Activated CD4-positive, alpha-beta memory T cell treated with anti-CD3 and anti-CD28 coated beads for 36 hours (primary cell): ENCODE measurements around the gene H3-3A. TPM values are rescaled to one million over a fixed set of nuclear protein-coding genes. Genes with fewer than 3 reads are reported as not detected.
"Not testable (repeated sequence)": the region's sequence is repeated elsewhere in the genome, so short reads cannot be mapped to it uniquely, and the experiment has no call there.

ENCODE experiments used
- CTCF ChIA-PET: fragments of 350-600 bp; sonication (Branson Sonifier 250); formaldehyde crosslinking; loops from one replicate; lab custom pipeline; 2021; ENCODE audit warnings: antibody characterized with exemption, inconsistent platforms; lab: Charles Lee
- POLR2A ChIA-PET: fragments of 350-600 bp; sonication (Branson Sonifier 250); formaldehyde crosslinking; loops from one replicate; lab custom pipeline; 2021; ENCODE audit warnings: antibody characterized with exemption; lab: Charles Lee
- DNase-seq: peaks from one replicate; pipeline ENCODE4 v3.0.0-alpha.2; 2020
- H3K27ac Mint-ChIP-seq: one replicate; pipeline ENCODE4 v1.8.0; 2021; ENCODE audit warnings: mixed read lengths
- H3K27me3 Mint-ChIP-seq: one replicate; pipeline ENCODE4 v1.8.0; 2021; ENCODE audit warnings: mixed read lengths
- H3K36me3 Mint-ChIP-seq: one replicate; pipeline ENCODE4 v1.8.0; 2021; ENCODE audit warnings: mixed read lengths
- H3K4me1 Mint-ChIP-seq: one replicate; pipeline ENCODE4 v1.8.0; 2021; ENCODE audit warnings: low read depth, mixed read lengths
- H3K4me3 Mint-ChIP-seq: one replicate; pipeline ENCODE4 v1.8.0; 2021; ENCODE audit warnings: mild to moderate bottlenecking, mixed read lengths
- H3K9me3 Mint-ChIP-seq: one replicate; pipeline ENCODE4 v1.8.0; 2021; ENCODE audit warnings: mixed read lengths
- intact Hi-C: fragments of 100-400 bp; cut with micrococcal nuclease; formaldehyde crosslinking; loops from one replicate; pipeline ENCODE4 v1.15.1; 2023
- total RNA-seq, 2 experiments: library from RNA; stranded (reverse); gene quantifications; one replicate each; pipeline ENCODE4 v1.2.3, GENCODE V29; 2021

Gene H3-3A
- total RNA-seq, 2 experiments from 2014 or later = 317 to 320 TPM

DNA sequence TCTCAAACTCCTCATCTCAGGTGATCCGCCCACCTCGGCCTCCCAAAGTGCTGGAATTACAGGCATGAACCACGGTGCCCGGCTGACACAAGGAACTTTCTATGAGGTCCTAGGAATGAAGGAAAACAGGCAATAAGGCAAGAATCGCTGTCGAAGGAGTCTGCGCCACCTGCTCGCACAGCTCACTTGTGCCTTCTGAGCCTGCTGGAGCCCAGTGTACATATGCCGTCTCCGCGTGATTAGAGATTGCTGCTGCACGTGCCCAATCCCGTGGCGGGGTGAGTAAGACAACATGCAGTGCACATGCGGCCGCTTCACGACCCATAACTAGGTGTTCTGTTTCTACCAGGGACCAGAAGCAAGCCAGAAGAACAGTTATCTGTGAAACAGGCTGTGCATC, 24.3 kb downstream of the H3-3A start:
- Mint-ChIP-seq H3K9me3 (no peaks in the 10 kb centered on the region), H3K4me1 (peaks cover 8% of the 10 kb centered on the region), H3K36me3 (no peaks in the 10 kb centered on the region), H3K27me3 (no peaks in the 10 kb centered on the region), H3K27ac (no peak overlapping the region), H3K4me3 (no peak overlapping the region)
- intact Hi-C loops = no loop called here
- POLR2A ChIA-PET = no interaction called here
- CTCF ChIA-PET = no interaction called here
- DNase-seq = no peak

DNA sequence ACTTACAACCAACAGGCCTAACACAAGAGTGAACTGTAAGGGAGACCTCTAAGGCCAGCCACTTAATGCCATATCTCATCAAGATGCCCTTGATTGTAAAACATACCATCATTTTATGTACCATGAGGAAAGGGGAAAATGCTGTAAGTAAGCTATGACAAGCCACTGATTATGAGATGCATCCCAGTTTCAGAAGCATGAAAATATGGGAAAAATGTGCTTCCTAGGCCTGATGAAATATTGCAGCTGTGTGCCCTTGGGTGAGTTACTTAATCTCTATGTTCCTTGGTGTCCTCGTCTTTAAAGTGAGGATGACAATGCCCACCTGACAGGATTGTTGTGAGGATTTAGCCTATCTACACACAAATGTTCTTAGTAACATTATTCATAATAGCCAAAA, 28.9 kb downstream of the H3-3A start:
- DNase-seq = no peak
- Mint-ChIP-seq H3K4me1 (no peaks in the 10 kb centered on the region), H3K9me3 (no peaks in the 10 kb centered on the region), H3K36me3 (no peaks in the 10 kb centered on the region), H3K27me3 (peaks cover 2% of the 10 kb centered on the region), H3K27ac (no peak overlapping the region), H3K4me3 (no peak overlapping the region)
- ChIA-PET CTCF (no interaction called here), POLR2A (no interaction called here)
- intact Hi-C loops = no loop called here

DNA sequence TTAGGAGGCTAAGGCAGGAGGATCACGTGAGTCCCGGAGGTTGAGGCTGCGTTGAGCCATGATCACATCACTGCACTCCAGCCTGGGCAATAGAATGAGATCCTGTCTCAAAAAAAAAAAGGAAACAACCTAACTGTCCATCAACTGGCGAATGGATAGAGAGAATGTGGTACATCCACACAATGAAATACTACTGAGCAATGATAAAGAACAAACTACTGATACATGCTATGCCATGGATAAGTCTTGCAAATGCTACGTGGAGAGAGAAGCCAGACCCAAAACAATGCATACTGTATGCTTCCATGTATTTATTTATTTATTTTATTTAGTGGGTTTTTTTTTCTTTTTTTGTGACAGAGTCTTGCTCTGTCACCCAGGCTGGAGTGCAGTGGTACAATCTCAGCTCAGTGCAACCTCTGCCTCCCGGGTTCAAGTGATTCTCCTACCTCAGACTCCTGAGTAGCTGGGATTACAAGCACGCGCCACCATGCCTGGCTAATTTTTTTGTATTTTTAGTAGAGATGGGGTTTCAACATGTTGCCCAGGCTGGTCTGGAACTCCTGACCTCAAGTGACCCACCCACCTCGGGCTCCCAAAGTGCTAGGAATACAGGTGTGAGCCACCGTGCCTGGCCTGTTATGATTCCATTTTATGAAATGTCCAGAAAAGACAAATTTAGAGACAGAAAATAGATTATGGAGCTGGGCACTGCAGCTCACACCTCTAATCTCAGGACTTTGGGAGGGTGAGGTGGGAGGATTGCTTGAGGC, 29.7 kb downstream of the H3-3A start:
- DNase-seq, POLR2A ChIA-PET, H3K4me1 Mint-ChIP-seq, intact Hi-C loops, H3K9me3 Mint-ChIP-seq, H3K4me3 Mint-ChIP-seq, H3K27me3 Mint-ChIP-seq, H3K36me3 Mint-ChIP-seq, H3K27ac Mint-ChIP-seq: not testable (repeated sequence)
- CTCF ChIA-PET = interaction anchor here (1.4 kb wide), 1 partner anchor 27 kb away, joined by 5 read pairs; no protein-coding TSS in a partner anchor

DNA sequence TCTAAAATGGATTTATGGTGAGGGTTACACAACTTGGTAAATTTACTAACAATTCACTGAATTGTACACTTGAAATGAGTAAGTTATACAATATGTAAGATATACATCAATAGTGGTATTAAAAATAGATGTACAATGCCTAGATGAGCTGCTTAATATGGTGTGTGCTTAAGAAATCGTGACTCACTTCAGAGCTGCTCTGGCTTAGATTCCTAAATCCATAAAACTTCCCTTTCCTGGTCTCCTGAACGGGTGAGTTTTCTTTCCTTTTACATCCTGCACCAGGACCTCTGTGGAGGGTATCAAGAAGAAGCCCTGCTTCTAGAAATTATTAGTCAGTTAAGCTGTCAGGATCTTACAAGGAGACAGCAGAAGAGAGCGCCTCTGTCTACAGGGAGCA, 30.4 kb downstream of the H3-3A start:
- Mint-ChIP-seq H3K4me1 (no peaks in the 10 kb centered on the region), H3K27me3 (peaks cover 2% of the 10 kb centered on the region), H3K9me3 (no peaks in the 10 kb centered on the region), H3K36me3 (no peaks in the 10 kb centered on the region), H3K27ac (no peak overlapping the region), H3K4me3 (no peak overlapping the region)
- POLR2A ChIA-PET = no interaction called here
- intact Hi-C loops = no loop called here
- CTCF ChIA-PET = interaction anchor here (1.3 to 1.4 kb wide), 2 partner anchors 28 to 33 kb away, joined by 5 to 6 read pairs; no protein-coding TSS in a partner anchor
- DNase-seq = no peak

DNA sequence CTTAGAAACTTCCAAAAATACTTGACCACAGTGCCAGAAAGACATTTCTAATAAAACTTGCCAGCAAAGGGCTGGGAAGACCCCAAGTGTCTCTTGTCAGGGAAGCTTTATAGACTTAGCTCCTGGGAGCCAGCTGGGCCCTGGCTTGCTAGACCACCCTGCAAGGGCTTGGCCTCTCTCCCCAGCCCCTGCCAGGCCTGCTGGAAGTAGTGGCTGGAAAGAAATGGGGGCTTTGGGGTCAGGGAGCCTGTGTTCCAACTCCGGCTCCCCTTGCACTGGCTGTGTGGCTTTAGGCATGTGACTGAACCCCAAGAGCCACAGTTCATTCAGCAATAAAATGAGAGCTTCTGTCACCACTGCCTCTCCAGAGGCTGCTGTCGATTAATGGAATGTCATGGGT, 31.1 kb downstream of the H3-3A start:
- CTCF ChIA-PET = interaction anchor here (1.3 to 1.4 kb wide), 2 partner anchors 29 to 32 kb away, joined by 5 to 6 read pairs; no protein-coding TSS in a partner anchor
- Mint-ChIP-seq H3K36me3 (no peaks in the 10 kb centered on the region), H3K27ac (no peak overlapping the region), H3K4me1 (peaks cover under 1% of the 10 kb centered on the region), H3K9me3 (no peaks in the 10 kb centered on the region), H3K27me3 (peaks cover 2% of the 10 kb centered on the region), H3K4me3 (no peak overlapping the region)
- intact Hi-C loops = no loop called here
- no peak for DNase-seq
- POLR2A ChIA-PET = no interaction called here

DNA sequence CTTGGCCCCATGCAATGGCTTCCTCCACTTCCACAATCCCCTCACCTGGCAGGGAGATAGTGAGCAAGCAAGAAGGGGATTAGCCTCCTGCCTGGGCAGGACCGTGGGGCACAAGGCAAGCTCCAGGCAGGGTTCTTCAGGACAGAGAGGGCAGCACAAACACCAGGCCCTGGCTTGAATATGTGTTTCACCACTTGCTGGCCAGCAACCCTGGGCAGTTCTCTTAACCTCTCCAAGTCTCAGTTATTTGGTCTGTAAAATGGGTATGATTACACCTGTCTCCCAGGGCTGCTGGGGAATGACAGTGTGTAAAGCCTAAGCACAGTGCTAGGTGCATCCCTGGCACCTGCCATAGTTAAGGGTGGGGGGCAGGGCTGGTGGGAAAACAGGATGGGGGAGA, 31.9 kb downstream of the H3-3A start:
- no peak for DNase-seq
- Mint-ChIP-seq H3K4me3 (no peak overlapping the region), H3K9me3 (no peaks in the 10 kb centered on the region), H3K27me3 (peaks cover 2% of the 10 kb centered on the region), H3K36me3 (no peaks in the 10 kb centered on the region), H3K4me1 (peaks cover 2% of the 10 kb centered on the region), H3K27ac (no peak overlapping the region)
- ChIA-PET CTCF (interaction anchor here (1.3 kb wide), 1 partner anchor 31 kb away, joined by 6 read pairs; no protein-coding TSS in a partner anchor), POLR2A (no interaction called here)
- intact Hi-C loops = no loop called here

DNA sequence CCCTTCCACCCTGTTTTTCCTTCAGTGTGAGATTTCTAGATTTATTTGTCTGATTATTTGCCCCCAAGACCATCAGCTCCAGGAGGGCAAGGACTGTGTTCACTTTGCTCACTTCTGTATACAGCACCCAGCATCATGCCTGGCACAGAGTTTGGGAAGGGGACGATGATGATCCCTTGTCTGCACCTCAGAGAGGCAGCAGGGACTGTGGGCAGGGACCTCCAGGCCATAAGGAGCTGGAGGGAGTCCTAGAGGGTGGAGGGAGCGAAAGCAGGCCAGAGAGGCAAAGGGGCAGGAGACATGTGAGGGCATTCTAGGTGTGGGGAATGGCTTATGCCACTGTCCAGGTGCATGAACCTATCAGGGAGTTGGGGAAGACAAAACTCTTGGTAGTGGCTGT, 32.8 kb downstream of the H3-3A start:
- POLR2A ChIA-PET = no interaction called here
- H3K4me1 Mint-ChIP-seq = peaks cover 9% of the 10 kb centered on the region
- no peak for DNase-seq
- CTCF ChIA-PET = interaction anchor here (1.1 to 1.4 kb wide), 2 partner anchors 30 to 31 kb away, joined by 3 to 4 read pairs; no protein-coding TSS in a partner anchor
- no peaks in the 10 kb centered on the region for H3K36me3 Mint-ChIP-seq
- H3K9me3 Mint-ChIP-seq = no peaks in the 10 kb centered on the region
- peaks cover 4% of the 10 kb centered on the region for H3K27me3 Mint-ChIP-seq
- H3K27ac Mint-ChIP-seq = no peak overlapping the region
- H3K4me3 Mint-ChIP-seq = no peak overlapping the region
- intact Hi-C loops = no loop called here

DNA sequence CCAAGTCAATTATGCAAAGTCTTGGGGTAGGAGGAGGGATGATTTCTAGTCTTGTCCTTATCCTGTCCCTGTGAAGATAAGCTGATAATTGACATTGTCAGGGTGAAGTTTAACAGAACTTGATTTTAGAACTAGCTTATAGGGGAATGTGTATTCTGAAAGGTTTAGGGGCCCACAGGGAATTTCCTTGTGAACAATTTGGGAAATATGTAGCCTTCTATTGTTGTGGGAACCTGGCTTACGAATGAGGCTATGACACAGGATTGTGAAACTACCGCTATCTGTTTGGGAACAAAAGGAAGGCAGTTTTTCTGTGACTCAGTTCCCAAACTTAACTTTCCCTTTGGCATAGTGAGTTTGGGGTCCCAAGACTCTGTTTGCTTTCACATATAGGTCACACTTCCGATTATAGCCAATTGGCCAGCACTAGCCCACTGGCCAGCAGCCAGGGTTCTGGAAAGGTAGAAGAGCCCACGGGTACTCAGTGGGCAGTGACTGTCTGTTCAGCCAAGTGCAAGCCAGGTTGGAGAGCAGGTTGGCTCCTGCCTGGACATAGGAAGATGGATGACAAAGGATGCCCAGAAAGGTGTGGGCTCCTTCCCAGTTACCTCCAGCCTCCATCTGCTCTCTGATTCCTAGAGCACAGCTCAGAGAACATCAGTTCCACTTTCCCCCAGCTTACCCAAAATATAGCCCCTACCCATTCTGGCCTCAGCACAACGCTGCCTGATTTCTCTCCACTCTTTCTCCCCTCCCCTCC, 35.5 kb downstream of the H3-3A start:
- Mint-ChIP-seq H3K36me3 (no peaks in the 10 kb centered on the region), H3K4me1 (peaks cover 17% of the 10 kb centered on the region), H3K9me3 (no peaks in the 10 kb centered on the region), H3K27me3 (peaks cover 3% of the 10 kb centered on the region), H3K4me3 (no peak overlapping the region), H3K27ac (no peak overlapping the region)
- CTCF ChIA-PET = interaction anchor here (0.9 to 2.9 kb wide), 3 partner anchors 15 to 87 kb away, joined by 3 to 10 read pairs (median 3); no protein-coding TSS in a partner anchor
- no peak for DNase-seq
- POLR2A ChIA-PET = interaction anchor here (1.3 to 2.0 kb wide), 3 partner anchors 12 to 28 kb away, joined by 3 to 9 read pairs (median 5); no protein-coding TSS in a partner anchor
- intact Hi-C loops = no loop called here

DNA sequence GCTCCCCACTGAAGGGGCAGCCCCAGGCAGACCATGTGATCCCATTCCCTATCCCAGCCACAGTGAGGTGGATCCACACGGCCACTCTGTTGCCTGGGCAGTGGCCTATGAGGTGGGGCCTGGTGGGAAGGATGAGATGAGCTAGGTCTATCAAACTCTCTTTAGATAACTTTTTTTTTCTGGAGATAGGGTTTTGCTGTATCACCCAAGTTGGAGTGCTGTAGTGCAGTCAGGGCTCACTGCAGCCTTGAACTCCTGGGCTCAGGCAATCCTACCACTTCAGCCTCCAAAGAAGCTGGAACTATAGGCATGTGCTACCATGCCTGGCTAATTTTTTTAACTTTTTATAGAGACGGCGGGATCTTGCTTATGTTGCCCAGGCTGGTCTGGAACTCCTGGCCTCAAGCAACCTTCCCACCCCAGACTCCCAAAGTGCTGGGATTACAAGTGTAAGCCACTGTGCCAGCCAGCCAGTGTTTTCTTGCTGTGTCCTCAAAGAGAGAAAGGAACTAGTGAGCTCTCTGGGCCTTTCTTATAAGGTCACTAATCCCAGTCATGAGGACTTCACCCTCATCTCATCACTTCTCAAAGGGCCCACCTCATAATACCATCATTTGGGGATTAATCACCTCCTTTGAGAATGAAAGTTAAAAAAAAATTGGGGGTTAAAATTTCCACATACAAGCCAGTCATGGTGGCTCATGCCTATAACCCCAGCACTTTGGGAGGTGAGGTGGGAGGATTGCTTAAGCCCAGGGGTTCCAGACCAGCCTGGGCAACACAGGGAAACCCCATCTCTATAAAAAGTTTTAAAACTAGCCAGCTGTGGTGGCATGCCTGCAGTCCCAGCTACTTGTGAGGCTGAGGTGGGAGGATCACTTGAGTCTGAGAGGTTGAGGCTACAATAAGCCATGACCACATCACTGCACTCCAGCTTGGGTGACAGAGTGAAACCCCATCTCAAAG, 36.6 kb downstream of the H3-3A start:
- POLR2A ChIA-PET = interaction anchor here (1.3 to 2.0 kb wide), 3 partner anchors 11 to 29 kb away, joined by 3 to 9 read pairs (median 5); no protein-coding TSS in a partner anchor
- DNase-seq = peak; percentile 18
- no peaks in the 10 kb centered on the region for H3K9me3 Mint-ChIP-seq
- intact Hi-C loops = no loop called here
- no peak overlapping the region for H3K27ac Mint-ChIP-seq
- H3K36me3 Mint-ChIP-seq = no peaks in the 10 kb centered on the region
- peaks cover 3% of the 10 kb centered on the region for H3K27me3 Mint-ChIP-seq
- CTCF ChIA-PET = interaction anchor here (1.1 to 2.9 kb wide), 4 partner anchors 10 to 34 kb away, joined by 3 to 10 read pairs (median 6); no protein-coding TSS in a partner anchor
- H3K4me1 Mint-ChIP-seq = peaks cover 17% of the 10 kb centered on the region
- H3K4me3 Mint-ChIP-seq = no peak overlapping the region

DNA sequence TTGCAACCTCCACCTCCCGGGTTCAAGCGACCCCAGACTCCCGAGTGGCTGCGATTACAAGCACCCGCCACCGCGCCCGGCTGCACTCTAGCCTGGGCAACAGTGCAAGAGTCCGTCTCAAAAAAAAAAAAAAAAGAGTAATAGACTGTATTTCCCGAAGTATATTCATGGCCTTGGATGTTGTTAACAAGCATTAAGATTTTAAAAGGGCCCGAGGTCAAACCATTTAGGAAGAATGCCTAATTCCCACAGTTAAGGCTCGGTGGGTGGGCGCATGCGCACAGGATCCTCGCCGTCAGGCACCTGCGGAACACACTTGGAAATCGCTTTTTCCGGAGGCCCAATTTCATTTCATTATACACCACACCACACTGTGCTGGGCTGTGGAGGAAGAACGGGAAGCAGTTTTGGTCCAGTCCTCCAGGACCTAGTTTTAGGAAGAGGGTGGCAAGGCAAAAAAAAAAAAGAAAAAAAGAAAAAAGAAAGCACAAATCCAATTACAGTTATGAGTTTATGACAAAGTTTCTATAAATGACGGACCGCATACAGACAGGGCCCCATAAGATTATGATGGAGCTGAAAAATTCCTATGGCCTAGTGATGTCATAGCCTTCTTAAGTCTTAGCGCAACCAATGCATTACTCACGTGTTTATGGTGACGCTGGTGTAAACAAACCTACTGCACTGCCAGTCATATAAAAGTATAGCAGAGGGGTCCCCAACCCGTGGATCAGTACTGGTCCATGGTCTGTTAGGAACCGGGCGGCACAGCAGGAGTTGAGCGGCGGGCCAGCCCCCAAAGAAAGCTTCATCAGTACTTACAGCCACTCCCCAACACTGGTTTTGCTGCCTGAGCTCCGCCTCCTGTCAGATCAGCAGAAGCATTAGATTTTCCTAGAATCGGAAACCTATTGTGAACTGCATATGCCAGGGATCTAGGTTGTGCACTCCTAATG, 38.2 kb downstream of the H3-3A start:
- Mint-ChIP-seq H3K4me1 (peaks cover 17% of the 10 kb centered on the region), H3K36me3 (no peaks in the 10 kb centered on the region), H3K27ac (no peak overlapping the region), H3K9me3 (no peaks in the 10 kb centered on the region), H3K27me3 (peaks cover 3% of the 10 kb centered on the region), H3K4me3 (peak overlapping the region; percentile 76)
- ChIA-PET CTCF (interaction anchor here (0.5 to 2.6 kb wide), 4 partner anchors 17 to 130 kb away, joined by 3 to 12 read pairs (median 4); no protein-coding TSS in a partner anchor), POLR2A (interaction anchor here (0.8 to 1.0 kb wide), 2 partner anchors 10 to 18 kb away, joined by 3 to 4 read pairs; no protein-coding TSS in a partner anchor)
- DNase-seq = peak; percentile 52
- intact Hi-C loops = loop anchor here (2.0 kb wide), 2 partner anchors 18 to 36 kb away; no protein-coding TSS in a partner anchor
